Measurements from ENCODE around the gene COX7B2.

DNA sequence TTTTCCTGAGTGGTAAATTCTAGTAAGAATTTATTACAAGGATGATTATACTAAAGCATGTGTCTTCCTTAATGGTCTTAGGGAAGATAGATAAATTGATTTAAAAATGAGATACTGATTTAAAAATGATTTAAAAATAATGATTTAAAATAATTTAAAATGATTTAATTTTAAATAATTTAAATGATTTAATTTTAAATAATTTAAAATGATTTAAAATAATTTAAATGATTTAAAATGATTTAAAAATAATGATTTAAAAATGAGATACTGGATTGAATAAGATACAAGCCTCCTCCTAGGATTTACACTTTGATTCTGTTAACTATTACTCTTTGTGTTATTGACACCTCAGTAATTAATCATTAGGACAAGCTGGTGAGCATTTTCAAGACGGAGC is 59.0 kb downstream of the COX7B2 start:
- TF ChIP-seq POLR2A (IDR thresholded peaks at IDR 0.05; ENCODE audit: low read length) (no peak), GATA1 (IDR thresholded peaks at IDR 0.05; ENCODE audit: low read depth, low read length) (no peak)

All from erythroblast (primary cell).